ENCODE data around the gene OR5M10. TPM values are rescaled to one million over a fixed set of nuclear protein-coding genes. Genes with fewer than 3 reads are reported as not detected.
"Not testable (repeated sequence)": the region's sequence is repeated elsewhere in the genome, so short reads cannot be mapped to it uniquely, and the experiment has no call there.

Gene OR5M10
- total RNA-seq, 1 donor from 2014 or later = not detected

DNA sequence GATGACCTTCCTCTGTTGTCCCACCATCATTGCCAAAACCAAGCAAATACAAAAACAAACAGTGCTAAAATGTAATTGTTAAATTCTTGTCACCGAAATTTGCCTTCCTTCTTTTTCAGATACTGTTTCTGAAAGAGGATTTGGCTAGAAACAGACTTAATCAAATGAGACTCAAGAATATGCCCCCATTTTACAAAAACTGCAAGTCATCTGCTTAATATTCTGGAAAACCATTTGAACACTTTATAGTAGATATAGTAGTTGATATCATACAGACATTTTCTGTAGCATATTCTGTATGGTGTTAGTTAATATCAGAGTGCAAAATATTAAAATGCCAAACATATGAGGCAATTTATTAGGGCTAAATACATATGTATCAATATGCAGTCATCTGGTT lies 33.7 kb upstream of the OR5M10 start:
- TF ChIP-seq, protein P1, sequence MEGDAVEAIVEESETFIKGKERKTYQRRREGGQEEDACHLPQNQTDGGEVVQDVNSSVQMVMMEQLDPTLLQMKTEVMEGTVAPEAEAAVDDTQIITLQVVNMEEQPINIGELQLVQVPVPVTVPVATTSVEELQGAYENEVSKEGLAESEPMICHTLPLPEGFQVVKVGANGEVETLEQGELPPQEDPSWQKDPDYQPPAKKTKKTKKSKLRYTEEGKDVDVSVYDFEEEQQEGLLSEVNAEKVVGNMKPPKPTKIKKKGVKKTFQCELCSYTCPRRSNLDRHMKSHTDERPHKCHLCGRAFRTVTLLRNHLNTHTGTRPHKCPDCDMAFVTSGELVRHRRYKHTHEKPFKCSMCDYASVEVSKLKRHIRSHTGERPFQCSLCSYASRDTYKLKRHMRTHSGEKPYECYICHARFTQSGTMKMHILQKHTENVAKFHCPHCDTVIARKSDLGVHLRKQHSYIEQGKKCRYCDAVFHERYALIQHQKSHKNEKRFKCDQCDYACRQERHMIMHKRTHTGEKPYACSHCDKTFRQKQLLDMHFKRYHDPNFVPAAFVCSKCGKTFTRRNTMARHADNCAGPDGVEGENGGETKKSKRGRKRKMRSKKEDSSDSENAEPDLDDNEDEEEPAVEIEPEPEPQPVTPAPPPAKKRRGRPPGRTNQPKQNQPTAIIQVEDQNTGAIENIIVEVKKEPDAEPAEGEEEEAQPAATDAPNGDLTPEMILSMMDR (IDR thresholded peaks at IDR 0.05; ENCODE audit: insufficient read depth, low read depth, low read length) = no peak
- no peak for TF ChIP-seq EZH2 (IDR thresholded peaks at IDR 0.05; ENCODE audit: insufficient read depth, low read length)
- Mint-ChIP-seq H3K4me1 (ENCODE audit: low read depth, unreplicated experiment) (no peaks in the 10 kb centered on the region), H3K4me3 (ENCODE audit: unreplicated experiment) (no peak overlapping the region), H3K27me3 (ENCODE audit: low read depth, unreplicated experiment) (no peaks in the 10 kb centered on the region), H3K9me3 (ENCODE audit: unreplicated experiment) (no peaks in the 10 kb centered on the region), H3K27ac (ENCODE audit: unreplicated experiment) (no peak overlapping the region), H3K36me3 (ENCODE audit: low read depth, unreplicated experiment) (no peaks in the 10 kb centered on the region)
- H3K9ac ChIP-seq (ENCODE audit: low read length) = no peak overlapping the region
- H3K4me1 ChIP-seq (ENCODE audit: insufficient read depth, low read length) = no peaks in the 10 kb centered on the region
- no peaks in the 10 kb centered on the region for H3K79me2 ChIP-seq (ENCODE audit: insufficient read depth, low read length)
- no peak for FAIRE-seq
- no peaks in the 10 kb centered on the region for H4K20me1 ChIP-seq (ENCODE audit: insufficient read depth, low read length)
- no peak overlapping the region for H3K4me3 ChIP-seq (ENCODE audit: insufficient read depth, low read depth, low read length)
- H3K4me2 ChIP-seq (ENCODE audit: low read length) = no peak overlapping the region
- H3K36me3 ChIP-seq (ENCODE audit: insufficient read depth, low read length) = no peaks in the 10 kb centered on the region
- no peak for DNase-seq (ENCODE audit: low read depth)
- no peak overlapping the region for H2AFZ ChIP-seq (ENCODE audit: low read depth, low read length)
- H3K27me3 ChIP-seq (ENCODE audit: insufficient read depth, low read length) = no peaks in the 10 kb centered on the region
- H3K9me3 ChIP-seq (ENCODE audit: insufficient read depth, low read depth, low read length) = peaks cover 6% of the 10 kb centered on the region
- H3K27ac ChIP-seq (ENCODE audit: low read depth, low read length) = no peak overlapping the region

DNA sequence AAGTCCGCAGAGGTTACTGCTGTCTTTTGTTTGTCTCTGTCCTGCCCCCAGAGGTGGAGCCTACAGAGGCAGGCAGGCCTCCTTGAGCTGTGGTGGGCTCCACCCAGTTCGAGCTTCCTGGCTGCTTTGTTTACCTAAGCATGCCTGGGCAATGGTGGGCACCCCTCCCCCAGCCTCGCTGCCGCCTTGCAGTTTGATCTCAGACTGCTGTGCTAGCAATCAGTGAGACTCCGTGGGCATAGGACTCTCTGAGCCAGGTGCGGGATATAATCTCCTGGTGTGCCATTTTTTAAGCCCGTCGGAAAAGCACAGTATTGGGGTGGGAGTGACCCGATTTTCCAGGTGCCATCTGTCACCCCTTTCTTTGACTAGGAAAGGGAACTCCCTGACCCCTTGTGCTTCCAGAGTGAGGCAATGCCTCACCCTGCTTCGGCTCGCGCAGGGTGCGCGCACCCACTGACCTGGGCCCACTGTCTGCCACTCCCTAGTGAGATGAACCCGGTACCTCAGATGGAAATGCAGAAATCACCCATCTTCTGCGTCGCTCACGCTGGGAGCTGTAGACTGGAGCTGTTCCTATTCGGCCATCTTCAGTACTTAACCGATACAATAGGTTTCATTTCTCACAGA lies 14.7 kb upstream of the OR5M10 start:
- H2AFZ ChIP-seq (ENCODE audit: low read depth, low read length); H3K79me2 ChIP-seq (ENCODE audit: insufficient read depth, low read length); H3K9ac ChIP-seq (ENCODE audit: low read length); H3K4me2 ChIP-seq (ENCODE audit: low read length); H3K4me1 Mint-ChIP-seq (ENCODE audit: low read depth, unreplicated experiment); H4K20me1 ChIP-seq (ENCODE audit: insufficient read depth, low read length); H3K27ac Mint-ChIP-seq (ENCODE audit: unreplicated experiment); H3K4me3 ChIP-seq (ENCODE audit: insufficient read depth, low read depth, low read length); H3K36me3 Mint-ChIP-seq (ENCODE audit: low read depth, unreplicated experiment); H3K4me1 ChIP-seq (ENCODE audit: insufficient read depth, low read length); H3K27me3 ChIP-seq (ENCODE audit: insufficient read depth, low read length); FAIRE-seq; H3K27ac ChIP-seq (ENCODE audit: low read depth, low read length); H3K9me3 ChIP-seq (ENCODE audit: insufficient read depth, low read depth, low read length); H3K36me3 ChIP-seq (ENCODE audit: insufficient read depth, low read length); H3K4me3 Mint-ChIP-seq (ENCODE audit: unreplicated experiment); DNase-seq (ENCODE audit: low read depth); H3K27me3 Mint-ChIP-seq (ENCODE audit: low read depth, unreplicated experiment): not testable (repeated sequence)
- peaks cover 10% of the 10 kb centered on the region for H3K9me3 Mint-ChIP-seq (ENCODE audit: unreplicated experiment)

GRCh38 chr11:56558574-56558973 lies 18.9 kb downstream of the OR5M10 start:
- DNase-seq (ENCODE audit: low read depth) (no peak), FAIRE-seq (no peak)
- peaks cover 4% of the 10 kb centered on the region for H3K9me3 ChIP-seq (ENCODE audit: insufficient read depth, low read depth, low read length)
- H3K27ac Mint-ChIP-seq (ENCODE audit: unreplicated experiment) = no peak overlapping the region
- no peak overlapping the region for H2AFZ ChIP-seq (ENCODE audit: low read depth, low read length)
- H3K27ac ChIP-seq (ENCODE audit: low read depth, low read length) = no peak overlapping the region
- no peak overlapping the region for H3K9ac ChIP-seq (ENCODE audit: low read length)
- H3K4me3 Mint-ChIP-seq (ENCODE audit: unreplicated experiment) = no peak overlapping the region
- TF ChIP-seq, protein P1 (IDR thresholded peaks at IDR 0.05; ENCODE audit: insufficient read depth, low read depth, low read length) = no peak
- no peak for TF ChIP-seq EZH2 (IDR thresholded peaks at IDR 0.05; ENCODE audit: insufficient read depth, low read length)
- H3K27me3 ChIP-seq (ENCODE audit: insufficient read depth, low read length) = no peaks in the 10 kb centered on the region
- H3K36me3 Mint-ChIP-seq (ENCODE audit: low read depth, unreplicated experiment) = no peaks in the 10 kb centered on the region
- no peaks in the 10 kb centered on the region for H3K9me3 Mint-ChIP-seq (ENCODE audit: unreplicated experiment)
- no peaks in the 10 kb centered on the region for H3K4me1 ChIP-seq (ENCODE audit: insufficient read depth, low read length)
- H3K79me2 ChIP-seq (ENCODE audit: insufficient read depth, low read length) = no peaks in the 10 kb centered on the region
- H3K4me2 ChIP-seq (ENCODE audit: low read length) = no peak overlapping the region
- no peaks in the 10 kb centered on the region for H4K20me1 ChIP-seq (ENCODE audit: insufficient read depth, low read length)
- H3K36me3 ChIP-seq (ENCODE audit: insufficient read depth, low read length) = no peaks in the 10 kb centered on the region
- no peak overlapping the region for H3K4me3 ChIP-seq (ENCODE audit: insufficient read depth, low read depth, low read length)
- H3K27me3 Mint-ChIP-seq (ENCODE audit: low read depth, unreplicated experiment) = no peaks in the 10 kb centered on the region
- no peaks in the 10 kb centered on the region for H3K4me1 Mint-ChIP-seq (ENCODE audit: low read depth, unreplicated experiment)

- not testable (repeated sequence) for H3K27me3 Mint-ChIP-seq (ENCODE audit: low read depth, unreplicated experiment); H3K4me3 ChIP-seq (ENCODE audit: insufficient read depth, low read depth, low read length); H3K36me3 ChIP-seq (ENCODE audit: insufficient read depth, low read length); H4K20me1 ChIP-seq (ENCODE audit: insufficient read depth, low read length); H3K4me1 ChIP-seq (ENCODE audit: insufficient read depth, low read length); H3K27ac Mint-ChIP-seq (ENCODE audit: unreplicated experiment); H3K36me3 Mint-ChIP-seq (ENCODE audit: low read depth, unreplicated experiment); H3K4me3 Mint-ChIP-seq (ENCODE audit: unreplicated experiment); H3K27me3 ChIP-seq (ENCODE audit: insufficient read depth, low read length); H3K4me1 Mint-ChIP-seq (ENCODE audit: low read depth, unreplicated experiment); H3K27ac ChIP-seq (ENCODE audit: low read depth, low read length); FAIRE-seq; H3K9ac ChIP-seq (ENCODE audit: low read length); DNase-seq (ENCODE audit: low read depth); H3K9me3 ChIP-seq (ENCODE audit: insufficient read depth, low read depth, low read length); H3K9me3 Mint-ChIP-seq (ENCODE audit: unreplicated experiment); H3K79me2 ChIP-seq (ENCODE audit: insufficient read depth, low read length); H3K4me2 ChIP-seq (ENCODE audit: low read length); H2AFZ ChIP-seq (ENCODE audit: low read depth, low read length)
Observed at GRCh38 chr11:56554691-56555090, 22.8 kb downstream of the OR5M10 start.

All from astrocyte (in vitro differentiated cells and primary cell).